ENCODE data around the gene ERC2. TPM values are rescaled to one million over a fixed set of nuclear protein-coding genes. Genes with fewer than 3 reads are reported as not detected.
A peak's percentile ranks its signal among the peaks of the same experiment; 100 is the strongest.

The ERC2 gene
- total and polyA plus RNA-seq, 2 donors (not counting 3 experiments of a cell fraction or from before 2014, with no cell fraction given): 5.6 to 15.5 TPM

DNA sequence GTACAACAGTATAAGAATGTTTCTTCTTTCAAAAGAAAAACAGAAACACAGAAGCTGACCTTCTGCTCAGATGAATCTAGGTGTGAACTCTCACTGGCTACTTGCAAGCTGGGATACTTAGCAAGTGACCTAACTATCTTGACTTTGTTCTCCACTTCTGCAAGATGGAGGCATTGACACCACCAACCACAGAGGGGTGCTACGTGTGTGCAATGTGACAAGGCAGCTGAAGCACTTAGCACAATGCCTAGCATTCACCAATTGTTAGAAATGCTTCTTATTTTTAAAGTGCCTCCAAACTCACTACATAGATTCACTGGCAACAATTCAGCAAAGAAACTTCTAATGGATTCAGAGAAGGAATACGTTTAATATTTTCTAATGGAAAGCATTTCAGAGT, 649.8 kb downstream of the ERC2 start:
- Histone ChIP-seq H3K9me3 (replicated peaks; ENCODE audit: control insufficient read depth, insufficient read depth, low read length) (no peaks in the 10 kb centered on the region), H3K4me1 (ENCODE audit: control insufficient read depth, extremely low read depth, insufficient read depth, low read length) (no peaks in the 10 kb centered on the region), H3K9me1 (replicated peaks; ENCODE audit: control insufficient read depth, extremely low read depth, insufficient read depth, low read length) (no peaks in the 10 kb centered on the region), H3K79me2 (ENCODE audit: control insufficient read depth, insufficient read depth, low read length) (no peaks in the 10 kb centered on the region), H3K4me2 (ENCODE audit: insufficient read depth, low read length) (no peak overlapping the region), H3K4me3 (replicated peaks in 1 of 3; ENCODE audit: insufficient read depth in 1 of 3, low read depth in 1 of 3, low read length in 3 of 3) (no peak overlapping the region), H4K20me1 (replicated peaks; ENCODE audit: control insufficient read depth, extremely low read depth, insufficient read depth, low read length) (no peaks in the 10 kb centered on the region), H3K27ac (ENCODE audit: insufficient read depth, low read depth, low read length) (no peak overlapping the region), H3K9ac (replicated peaks; ENCODE audit: extremely low read depth, insufficient read depth, low read length) (no peak overlapping the region), H3K27me3 (ENCODE audit: control insufficient read depth in 2 of 2, insufficient read depth in 2 of 2, low read length in 2 of 2) (no peaks in the 10 kb centered on the region), H2AFZ (ENCODE audit: low read depth, low read length) (no peak overlapping the region), H3K36me3 (ENCODE audit: control insufficient read depth in 2 of 2, extremely low read depth in 1 of 2, insufficient read depth in 2 of 2, low read length in 2 of 2) (no peaks in the 10 kb centered on the region)
- dilution Hi-C loops (cut with MboI; ENCODE audit: extremely low pct_ligation_motif_present, low sequenced_read_pairs): no loop called here
- DNase-seq (ENCODE audit: low read depth, low spot score): peak; percentile 11
- no TSS peak for BruUV-seq (replicated peaks)
- FAIRE-seq: no peak
- intact Hi-C loops (cut with micrococcal nuclease): no loop called here
- CTCF ChIA-PET: interaction anchor here (1.1 to 1.8 kb wide), 3 partner anchors 10 to 433 kb away, joined by 3 to 6 read pairs (median 5); no protein-coding TSS in a partner anchor
- no peak for TF ChIP-seq POLR2AphosphoS5 (IDR thresholded peaks at IDR 0.05; ENCODE audit: insufficient read depth, low read depth, low read length)
- TF ChIP-seq MYC (IDR thresholded peaks at IDR 0.05; ENCODE audit: low read depth, low read length): no peak
- TF ChIP-seq JUN (IDR thresholded peaks at IDR 0.05; ENCODE audit: borderline replicate concordance, insufficient read depth, insufficient read length, low read depth): no peak
- no peak for TF ChIP-seq EZH2 (IDR thresholded peaks at IDR 0.05; ENCODE audit: borderline replicate concordance, low read depth, low read length, severe bottlenecking)
- POLR2A ChIA-PET: no interaction called here

- Histone ChIP-seq H3K79me2 (ENCODE audit: control insufficient read depth, insufficient read depth, low read length) (no peaks in the 10 kb centered on the region), H3K9ac (replicated peaks; ENCODE audit: extremely low read depth, insufficient read depth, low read length) (no peak overlapping the region), H2AFZ (ENCODE audit: low read depth, low read length) (no peak overlapping the region), H3K9me3 (replicated peaks; ENCODE audit: control insufficient read depth, insufficient read depth, low read length) (no peaks in the 10 kb centered on the region), H3K9me1 (replicated peaks; ENCODE audit: control insufficient read depth, extremely low read depth, insufficient read depth, low read length) (no peaks in the 10 kb centered on the region), H3K27me3 (ENCODE audit: control insufficient read depth in 2 of 2, insufficient read depth in 2 of 2, low read length in 2 of 2) (no peaks in the 10 kb centered on the region), H4K20me1 (replicated peaks; ENCODE audit: control insufficient read depth, extremely low read depth, insufficient read depth, low read length) (no peaks in the 10 kb centered on the region), H3K36me3 (ENCODE audit: control insufficient read depth in 2 of 2, extremely low read depth in 1 of 2, insufficient read depth in 2 of 2, low read length in 2 of 2) (no peaks in the 10 kb centered on the region), H3K4me3 (replicated peaks in 1 of 3; ENCODE audit: insufficient read depth in 1 of 3, low read depth in 1 of 3, low read length in 3 of 3) (no peak overlapping the region), H3K4me2 (ENCODE audit: insufficient read depth, low read length) (no peak overlapping the region), H3K4me1 (ENCODE audit: control insufficient read depth, extremely low read depth, insufficient read depth, low read length) (no peaks in the 10 kb centered on the region), H3K27ac (ENCODE audit: insufficient read depth, low read depth, low read length) (no peak overlapping the region)
- FAIRE-seq (no peak), DNase-seq (ENCODE audit: low read depth, low spot score) (no peak)
- BruUV-seq (replicated peaks): no TSS peak
- TF ChIP-seq GATA2 (IDR thresholded peaks at IDR 0.05; ENCODE audit: insufficient read depth, insufficient read length, low read depth, low read length) (no peak), JUN (IDR thresholded peaks at IDR 0.05; ENCODE audit: borderline replicate concordance, insufficient read depth, insufficient read length, low read depth) (no peak), CTCF (IDR thresholded peaks at IDR 0.05; ENCODE audit: extremely low read depth in 1 of 2, insufficient read depth in 1 of 2, low read depth in 1 of 2, low read length in 2 of 2) (no peak), EZH2 (IDR thresholded peaks at IDR 0.05; ENCODE audit: borderline replicate concordance, low read depth, low read length, severe bottlenecking) (no peak), MAX (IDR thresholded peaks at IDR 0.05; ENCODE audit: insufficient read depth, insufficient read length) (no peak), MYC (IDR thresholded peaks at IDR 0.05; ENCODE audit: low read depth, low read length) (no peak), FOS (IDR thresholded peaks at IDR 0.05; ENCODE audit: borderline replicate concordance, insufficient read depth, low read length) (no peak), POLR2AphosphoS5 (IDR thresholded peaks at IDR 0.05; ENCODE audit: insufficient read depth, low read depth, low read length) (no peak)
- intact Hi-C loops (cut with micrococcal nuclease): no loop called here
- ChIA-PET CTCF (interaction anchor here (1.8 kb wide), 1 partner anchor 225 kb away, joined by 5 read pairs; no protein-coding TSS in a partner anchor), POLR2A (no interaction called here)
- dilution Hi-C loops (cut with MboI; ENCODE audit: extremely low pct_ligation_motif_present, low sequenced_read_pairs): no loop called here
Measured at GRCh38 chr3:55816794-55817576, 651.3 kb downstream of the ERC2 start.
